ENCODE data around the gene HGD. TPM values are rescaled to one million over a fixed set of nuclear protein-coding genes. Genes with fewer than 3 reads are reported as not detected.

The HGD gene
- polyA plus RNA-seq, 1 of the 3 experiments (the other 2 are of a cell fraction), result not detected

DNA sequence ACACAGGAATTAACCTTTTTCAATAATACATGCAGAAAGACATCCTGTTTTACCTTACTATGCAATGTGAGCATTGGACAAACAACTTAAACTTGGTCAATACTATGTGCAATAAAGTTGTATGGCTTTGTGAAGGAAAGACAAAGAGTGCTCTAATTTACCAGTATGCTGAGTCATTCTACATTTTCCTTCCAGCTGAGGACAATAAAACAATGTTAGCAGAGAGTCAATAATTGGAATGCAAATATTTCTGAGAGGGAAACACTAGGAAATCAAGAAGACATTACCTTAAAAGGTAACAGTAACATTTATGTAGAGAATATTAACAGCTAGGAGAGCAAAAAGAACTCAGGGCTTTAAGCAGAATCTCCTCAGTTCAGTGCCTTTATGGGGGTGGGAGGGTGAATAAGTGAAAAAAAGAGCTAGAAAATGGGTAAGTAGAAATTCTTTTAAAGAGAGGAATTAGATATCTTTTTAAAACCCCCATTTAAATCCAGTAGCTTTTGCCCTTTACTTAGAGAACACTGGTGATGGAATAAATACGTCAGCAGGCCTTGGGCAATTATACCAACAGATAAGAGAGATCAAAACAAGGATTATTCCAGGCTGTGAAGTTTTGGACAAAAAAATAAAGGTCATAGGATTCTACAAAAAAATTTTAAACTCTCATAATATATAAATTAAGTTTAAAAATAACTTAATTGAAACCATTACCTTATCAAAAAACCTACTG lies 11.6 kb upstream of the HGD start:
- Histone ChIP-seq H3F3A (replicated peaks; ENCODE audit: insufficient read depth) (peaks cover 6% of the 10 kb centered on the region), H3K27ac (ENCODE audit: low read depth in 2 of 2, low read length in 1 of 2) (peak overlapping the region; percentile 4 to 71; a peak in 3 of 4 replicates), H3K9me2 (no peaks in the 10 kb centered on the region), H3K4me1 (ENCODE audit: control insufficient read depth in 1 of 2, insufficient read depth in 2 of 2, low read depth in 1 of 2, low read length in 1 of 2) (peaks cover 7 to 8% of the 10 kb centered on the region in 2 experiments; a peak in 2 of 4 replicates), H3K9me3 (no peaks in the 10 kb centered on the region), H3K9ac (no peak overlapping the region), H3K4me3 (ENCODE audit: low read depth in 2 of 2, low read length in 1 of 2) (no peak overlapping the region), H3K36me3 (replicated peaks in 1 of 2; ENCODE audit: control insufficient read depth in 1 of 2, insufficient read depth in 2 of 2, low read length in 1 of 2) (peaks cover 0 to 8% of the 10 kb centered on the region in 2 experiments), H2AFZ (ENCODE audit: low read depth) (peak overlapping the region; percentile 2; the same call in 1 of the 2 replicates), H3K4me2 (no peak overlapping the region), H3K79me2 (ENCODE audit: insufficient read depth) (no peaks in the 10 kb centered on the region), H3K27me3 (ENCODE audit: insufficient read depth) (no peaks in the 10 kb centered on the region), H4K20me1 (ENCODE audit: insufficient read depth) (no peaks in the 10 kb centered on the region)
- WGBS (ENCODE audit: low lambda C conversion rate), result 88% methylated on average over 1 of the region's 1 CpG
- CTCF ChIA-PET, result interaction anchor here (0.6 to 1.6 kb wide), 4 partner anchors 13 to 135 kb away, joined by 3 to 4 read pairs (median 4); no protein-coding TSS in a partner anchor
- DNase-seq, result no peak
- POLR2A ChIA-PET, result no interaction called here
- peak; percentile 32; the same call in 1 of the 2 replicates for TF ChIP-seq GATA2 (CRISPR knock-in tag; IDR thresholded peaks at IDR 0.05)
- no peak for TF ChIP-seq RAD21 (IDR thresholded peaks at IDR 0.05; ENCODE audit: low read length)
- peak; percentile 20; the same call in 1 of the 2 replicates for TF ChIP-seq FOSL2 (IDR thresholded peaks at IDR 0.05; ENCODE audit: borderline replicate concordance, low read depth)

DNA sequence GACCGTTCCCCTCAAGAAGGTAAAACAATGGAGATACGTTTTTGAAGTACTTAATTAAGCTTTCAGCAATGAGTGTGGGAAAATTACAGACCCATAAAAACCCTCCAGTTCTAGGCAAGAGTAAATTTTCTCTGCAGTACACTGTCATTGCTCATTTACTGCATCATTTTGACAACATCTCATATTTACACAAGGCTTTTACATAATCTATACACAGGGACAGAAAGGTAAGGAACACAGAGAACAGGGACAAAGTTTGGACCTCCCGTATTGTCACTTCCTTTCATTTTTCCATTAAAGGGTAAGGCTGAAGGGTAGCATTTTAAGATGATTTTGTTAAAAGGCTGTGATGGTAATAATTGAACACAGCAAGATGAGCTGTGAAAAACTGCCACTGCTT lies 7.4 kb upstream of the HGD start:
- Histone ChIP-seq H3K4me2 (no peak overlapping the region), H3K9ac (no peak overlapping the region), H3K9me2 (no peaks in the 10 kb centered on the region), H2AFZ (ENCODE audit: low read depth) (no peak overlapping the region), H3K27ac (ENCODE audit: low read depth in 2 of 2, low read length in 1 of 2) (no peak overlapping the region), H3K79me2 (ENCODE audit: insufficient read depth) (no peaks in the 10 kb centered on the region), H3F3A (replicated peaks; ENCODE audit: insufficient read depth) (peaks cover 6% of the 10 kb centered on the region), H3K9me3 (no peaks in the 10 kb centered on the region), H3K27me3 (ENCODE audit: insufficient read depth) (no peaks in the 10 kb centered on the region), H4K20me1 (ENCODE audit: insufficient read depth) (no peaks in the 10 kb centered on the region), H3K36me3 (replicated peaks in 1 of 2; ENCODE audit: control insufficient read depth in 1 of 2, insufficient read depth in 2 of 2, low read length in 1 of 2) (peaks cover 0 to 2% of the 10 kb centered on the region in 2 experiments), H3K4me1 (ENCODE audit: control insufficient read depth in 1 of 2, insufficient read depth in 2 of 2, low read depth in 1 of 2, low read length in 1 of 2) (peaks cover 8 to 10% of the 10 kb centered on the region in 2 experiments; a peak in 3 of 4 replicates), H3K4me3 (ENCODE audit: low read depth in 2 of 2, low read length in 1 of 2) (no peak overlapping the region)
- ChIA-PET CTCF (interaction anchor here (1.8 kb wide), 1 partner anchor 122 kb away, joined by 4 read pairs; no protein-coding TSS in a partner anchor), POLR2A (no interaction called here)
- TF ChIP-seq FOXJ3 (CRISPR knock-in tag; IDR thresholded peaks at IDR 0.05) (no peak), YY1 (IDR thresholded peaks at IDR 0.05; ENCODE audit: low read depth) (no peak), EP300 (IDR thresholded peaks at IDR 0.05; ENCODE audit: borderline replicate concordance in 1 of 2, low read depth in 1 of 2, low read length in 1 of 2) (no peak), TEAD4 (IDR thresholded peaks at IDR 0.05; ENCODE audit: borderline replicate concordance, insufficient read depth) (no peak), GATA2 (CRISPR knock-in tag; IDR thresholded peaks at IDR 0.05) (no peak), NFIC (IDR thresholded peaks at IDR 0.05; ENCODE audit: borderline replicate concordance) (no peak), CHD2 (IDR thresholded peaks at IDR 0.05; ENCODE audit: low read length, partially characterized antibody) (no peak), RXRA (IDR thresholded peaks at IDR 0.05; ENCODE audit: borderline replicate concordance, low read depth) (no peak), MEF2A (IDR thresholded peaks at IDR 0.05; ENCODE audit: borderline replicate concordance, low read depth) (no peak), TCF12 (IDR thresholded peaks at IDR 0.05) (no peak), RAD21 (IDR thresholded peaks at IDR 0.05; ENCODE audit: low read length) (no peak), NRF1 (IDR thresholded peaks at IDR 0.05; ENCODE audit: low read depth, low read length) (no peak), ELF1 (IDR thresholded peaks at IDR 0.05) (no peak)
- TF ChIP-seq, protein P1, sequence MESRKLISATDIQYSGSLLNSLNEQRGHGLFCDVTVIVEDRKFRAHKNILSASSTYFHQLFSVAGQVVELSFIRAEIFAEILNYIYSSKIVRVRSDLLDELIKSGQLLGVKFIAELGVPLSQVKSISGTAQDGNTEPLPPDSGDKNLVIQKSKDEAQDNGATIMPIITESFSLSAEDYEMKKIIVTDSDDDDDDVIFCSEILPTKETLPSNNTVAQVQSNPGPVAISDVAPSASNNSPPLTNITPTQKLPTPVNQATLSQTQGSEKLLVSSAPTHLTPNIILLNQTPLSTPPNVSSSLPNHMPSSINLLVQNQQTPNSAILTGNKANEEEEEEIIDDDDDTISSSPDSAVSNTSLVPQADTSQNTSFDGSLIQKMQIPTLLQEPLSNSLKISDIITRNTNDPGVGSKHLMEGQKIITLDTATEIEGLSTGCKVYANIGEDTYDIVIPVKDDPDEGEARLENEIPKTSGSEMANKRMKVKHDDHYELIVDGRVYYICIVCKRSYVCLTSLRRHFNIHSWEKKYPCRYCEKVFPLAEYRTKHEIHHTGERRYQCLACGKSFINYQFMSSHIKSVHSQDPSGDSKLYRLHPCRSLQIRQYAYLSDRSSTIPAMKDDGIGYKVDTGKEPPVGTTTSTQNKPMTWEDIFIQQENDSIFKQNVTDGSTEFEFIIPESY (IDR thresholded peaks at IDR 0.05; ENCODE audit: borderline replicate concordance, low read depth), result no peak
- TF ChIP-seq, protein P2, sequence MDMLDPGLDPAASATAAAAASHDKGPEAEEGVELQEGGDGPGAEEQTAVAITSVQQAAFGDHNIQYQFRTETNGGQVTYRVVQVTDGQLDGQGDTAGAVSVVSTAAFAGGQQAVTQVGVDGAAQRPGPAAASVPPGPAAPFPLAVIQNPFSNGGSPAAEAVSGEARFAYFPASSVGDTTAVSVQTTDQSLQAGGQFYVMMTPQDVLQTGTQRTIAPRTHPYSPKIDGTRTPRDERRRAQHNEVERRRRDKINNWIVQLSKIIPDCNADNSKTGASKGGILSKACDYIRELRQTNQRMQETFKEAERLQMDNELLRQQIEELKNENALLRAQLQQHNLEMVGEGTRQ (IDR thresholded peaks at IDR 0.05; ENCODE audit: borderline replicate concordance, low read depth, low read length), result no peak
- TF ChIP-seq, protein P3, sequence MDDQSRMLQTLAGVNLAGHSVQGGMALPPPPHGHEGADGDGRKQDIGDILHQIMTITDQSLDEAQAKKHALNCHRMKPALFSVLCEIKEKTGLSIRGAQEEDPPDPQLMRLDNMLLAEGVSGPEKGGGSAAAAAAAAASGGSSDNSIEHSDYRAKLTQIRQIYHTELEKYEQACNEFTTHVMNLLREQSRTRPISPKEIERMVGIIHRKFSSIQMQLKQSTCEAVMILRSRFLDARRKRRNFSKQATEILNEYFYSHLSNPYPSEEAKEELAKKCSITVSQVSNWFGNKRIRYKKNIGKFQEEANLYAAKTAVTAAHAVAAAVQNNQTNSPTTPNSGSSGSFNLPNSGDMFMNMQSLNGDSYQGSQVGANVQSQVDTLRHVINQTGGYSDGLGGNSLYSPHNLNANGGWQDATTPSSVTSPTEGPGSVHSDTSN (IDR thresholded peaks at IDR 0.05), result no peak
- no peak for DNase-seq
- 80% methylated on average over 3 of the region's 3 CpGs for WGBS (ENCODE audit: low lambda C conversion rate)

All from SK-N-SH (cell line).